ENCODE data around the gene DDX20.

Gene DDX20

GRCh38 chr1:111709986-111710385, 45.7 kb upstream of the DDX20 start:
- H3K36me3 ChIP-seq (ENCODE audit: low read length) = peaks cover 27% of the 10 kb centered on the region; the same call in 1 of the 2 replicates

GRCh38 chr1:111716333-111716732, 39.4 kb upstream of the DDX20 start:
- TF ChIP-seq CTCF (IDR thresholded peaks at IDR 0.05; ENCODE audit: insufficient read depth, low read length, poor library complexity, severe bottlenecking) (no peak), EZH2phosphoT487 (conservative IDR thresholded peaks at IDR 0.05; ENCODE audit: low read length) (no peak)
- H3K4me2 ChIP-seq (ENCODE audit: low read depth, low read length, poor library complexity, severe bottlenecking) = no peak overlapping the region
- no peak overlapping the region for H3K9ac ChIP-seq (ENCODE audit: low read length)
- no peak overlapping the region for H2AFZ ChIP-seq (ENCODE audit: low read depth, low read length, severe bottlenecking)
- peaks cover 24% of the 10 kb centered on the region for H3F3A ChIP-seq (ENCODE audit: insufficient read depth)
- H3K27me3 ChIP-seq (ENCODE audit: low read length) = no peaks in the 10 kb centered on the region
- 0 out of 2 replicates have a peak, but pooled peaks cover 4% of the 10 kb centered on the region for H4K20me1 ChIP-seq (ENCODE audit: low read depth, low read length)
- H3K9me2 ChIP-seq (replicated peaks; ENCODE audit: insufficient read depth, low read length) = no peaks in the 10 kb centered on the region
- H3K79me2 ChIP-seq (ENCODE audit: insufficient read depth, low read length) = no peaks in the 10 kb centered on the region
- H3K9me3 ChIP-seq (ENCODE audit: insufficient read depth, low read length) = no peaks in the 10 kb centered on the region
- H3K36me3 ChIP-seq (ENCODE audit: low read length) = peaks cover 15% of the 10 kb centered on the region; the same call in 1 of the 2 replicates
- no peak overlapping the region for H3K27ac ChIP-seq (ENCODE audit: low read depth, low read length)
- H3K4me3 ChIP-seq (ENCODE audit: insufficient read depth, low read length, poor library complexity, severe bottlenecking) = no peak overlapping the region

More at GRCh38 chr1:111709986-111710385, 45.7 kb upstream of the DDX20 start:
- Histone ChIP-seq H3K9me3 (ENCODE audit: insufficient read depth, low read length) (no peaks in the 10 kb centered on the region), H3K9ac (ENCODE audit: low read length) (no peak overlapping the region), H2AFZ (ENCODE audit: low read depth, low read length, severe bottlenecking) (no peak overlapping the region), H3K4me2 (ENCODE audit: low read depth, low read length, poor library complexity, severe bottlenecking) (no peak overlapping the region), H3K27ac (ENCODE audit: low read depth, low read length) (no peak overlapping the region), H3K27me3 (ENCODE audit: low read length) (no peaks in the 10 kb centered on the region), H3K9me2 (replicated peaks; ENCODE audit: insufficient read depth, low read length) (no peaks in the 10 kb centered on the region), H3K79me2 (ENCODE audit: insufficient read depth, low read length) (no peaks in the 10 kb centered on the region), H4K20me1 (ENCODE audit: low read depth, low read length) (0 out of 2 replicates have a peak, but pooled peaks cover 4% of the 10 kb centered on the region), H3K4me3 (ENCODE audit: insufficient read depth, low read length, poor library complexity, severe bottlenecking) (no peak overlapping the region), H3F3A (ENCODE audit: insufficient read depth) (peaks cover 33% of the 10 kb centered on the region)
- no peak for TF ChIP-seq EZH2phosphoT487 (conservative IDR thresholded peaks at IDR 0.05; ENCODE audit: low read length)
- TF ChIP-seq CTCF (IDR thresholded peaks at IDR 0.05; ENCODE audit: insufficient read depth, low read length, poor library complexity, severe bottlenecking) = no peak

GRCh38 chr1:111717450-111717849, 38.3 kb upstream of the DDX20 start:
- Histone ChIP-seq H3K9ac (ENCODE audit: low read length) (no peak overlapping the region), H3K9me2 (replicated peaks; ENCODE audit: insufficient read depth, low read length) (no peaks in the 10 kb centered on the region), H3K9me3 (ENCODE audit: insufficient read depth, low read length) (no peaks in the 10 kb centered on the region), H4K20me1 (ENCODE audit: low read depth, low read length) (no peaks in the 10 kb centered on the region), H3K27me3 (ENCODE audit: low read length) (no peaks in the 10 kb centered on the region), H3K36me3 (ENCODE audit: low read length) (peaks cover 4% of the 10 kb centered on the region; the same call in 1 of the 2 replicates), H3K79me2 (ENCODE audit: insufficient read depth, low read length) (no peaks in the 10 kb centered on the region), H3F3A (ENCODE audit: insufficient read depth) (peaks cover 16% of the 10 kb centered on the region), H3K4me2 (ENCODE audit: low read depth, low read length, poor library complexity, severe bottlenecking) (no peak overlapping the region), H3K27ac (ENCODE audit: low read depth, low read length) (no peak overlapping the region), H2AFZ (ENCODE audit: low read depth, low read length, severe bottlenecking) (no peak overlapping the region), H3K4me3 (ENCODE audit: insufficient read depth, low read length, poor library complexity, severe bottlenecking) (no peak overlapping the region)
- TF ChIP-seq CTCF (IDR thresholded peaks at IDR 0.05; ENCODE audit: insufficient read depth, low read length, poor library complexity, severe bottlenecking) = no peak
- no peak for TF ChIP-seq EZH2phosphoT487 (conservative IDR thresholded peaks at IDR 0.05; ENCODE audit: low read length)

Data from SU-DHL-6 (cell line).